NOMO-1 (cell line): ENCODE data around the gene RDH16.

Experiments used
- DNase-seq, 2 experiments: peaks; one replicate each; lab custom pipeline; 2025; ENCODE audit not compliant: unreplicated experiment in 2 of 2; lab: John Stamatoyannopoulos, UW

RDH16 gene

GRCh38 chr12:56957229-56958052, at the start of gene RDH16:
Gene RDH16 (minus strand): TSS chr12:56957608. CDS start chr12:56957462, 146 bp downstream.
- DNase-seq, result no peak

- DNase-seq, result no peak
Observed at GRCh38 chr12:57006809-57007475, 49.5 kb upstream of the RDH16 start.

GRCh38 chr12:57005980-57006808, 48.8 kb upstream of the RDH16 start, which contains the start of gene ZBTB39:
Gene ZBTB39 (minus strand): TSS chr12:57006546. CDS start chr12:57004917, 1,629 bp downstream.
- DNase-seq, result peak; percentile 35 to 59

GRCh38 chr12:57004651-57005050, 47.2 kb upstream of the RDH16 start:
- no peak for DNase-seq

GRCh38 chr12:57003395-57003794, 46.0 kb upstream of the RDH16 start:
- no peak for DNase-seq

GRCh38 chr12:57001448-57001906, 44.1 kb upstream of the RDH16 start:
- DNase-seq, result peak; percentile 43 to 48

- no peak for DNase-seq
Observed at GRCh38 chr12:57000393-57000792, 43.0 kb upstream of the RDH16 start.

GRCh38 chr12:56999456-56999855, 42.0 kb upstream of the RDH16 start:
- no peak for DNase-seq

- no peak for DNase-seq
Observed at GRCh38 chr12:56998981-56999380, 41.6 kb upstream of the RDH16 start.

GRCh38 chr12:56998316-56998715, 40.9 kb upstream of the RDH16 start:
- no peak for DNase-seq

GRCh38 chr12:56996793-56997545, 39.6 kb upstream of the RDH16 start:
- DNase-seq, result no peak

- DNase-seq, result no peak
Observed at GRCh38 chr12:56995930-56996496, 38.6 kb upstream of the RDH16 start.

- no peak for DNase-seq
Observed at GRCh38 chr12:56995201-56995929, 38.0 kb upstream of the RDH16 start.

GRCh38 chr12:56994231-56994746, 36.9 kb upstream of the RDH16 start:
- no peak for DNase-seq

GRCh38 chr12:56993346-56993745, 35.9 kb upstream of the RDH16 start:
- DNase-seq, result no peak

GRCh38 chr12:56991319-56992246, 34.2 kb upstream of the RDH16 start:
- DNase-seq, result peak in 1 of 2 experiments; percentile 25

GRCh38 chr12:56990648-56991318, 33.4 kb upstream of the RDH16 start:
- DNase-seq, result no peak
